NCI-H82 treated with DMSO at 0.1 percent for 48 hours (cell line): Measurements from ENCODE around the gene ACBD7.
A peak's percentile ranks its signal among the peaks of the same experiment; 100 is the strongest.

Experiments
- DNase-seq: peaks from one replicate; lab custom pipeline; 2025; ENCODE audit not compliant: unreplicated experiment; lab: John Stamatoyannopoulos, UW

Gene ACBD7

GRCh38 chr10:15088428-15089261, at the start of gene ACBD7:
ACBD7 (minus strand) TSS chr10:15088776; CDS start chr10:15088728, 48 bp downstream.
- DNase-seq, result peak; percentile 54

- no peak for DNase-seq
Observed at GRCh38 chr10:15137636-15138035, 49.1 kb upstream of the ACBD7 start.

- no peak for DNase-seq
Observed at GRCh38 chr10:15137036-15137359, 48.4 kb upstream of the ACBD7 start.

GRCh38 chr10:15136129-15137035, 47.8 kb upstream of the ACBD7 start:
- DNase-seq, result no peak

GRCh38 chr10:15131330-15131729, 42.8 kb upstream of the ACBD7 start:
- no peak for DNase-seq

- no peak for DNase-seq
Observed at GRCh38 chr10:15124908-15125307, 36.3 kb upstream of the ACBD7 start.

- no peak for DNase-seq
Observed at GRCh38 chr10:15124190-15124589, 35.6 kb upstream of the ACBD7 start.

- no peak for DNase-seq
Observed at GRCh38 chr10:15123749-15124184, 35.2 kb upstream of the ACBD7 start.

GRCh38 chr10:15122477-15123030, 34.0 kb upstream of the ACBD7 start:
- DNase-seq, result no peak

GRCh38 chr10:15121707-15122106, 33.1 kb upstream of the ACBD7 start:
- no peak for DNase-seq

GRCh38 chr10:15120523-15120922, 31.9 kb upstream of the ACBD7 start:
- DNase-seq, result no peak

GRCh38 chr10:15118615-15119014, 30.0 kb upstream of the ACBD7 start:
- no peak for DNase-seq

GRCh38 chr10:15116225-15116624, 27.6 kb upstream of the ACBD7 start:
- DNase-seq, result no peak

GRCh38 chr10:15113766-15114165, 25.2 kb upstream of the ACBD7 start:
- DNase-seq, result no peak

- DNase-seq, result no peak
Observed at GRCh38 chr10:15112657-15113056, 24.1 kb upstream of the ACBD7 start.

GRCh38 chr10:15106352-15107013, 17.9 kb upstream of the ACBD7 start:
- peak; percentile 37 for DNase-seq

GRCh38 chr10:15103513-15103912, 14.9 kb upstream of the ACBD7 start:
- no peak for DNase-seq

- no peak for DNase-seq
Observed at GRCh38 chr10:15099886-15100285, 11.3 kb upstream of the ACBD7 start.

GRCh38 chr10:15097011-15097812, 8.6 kb upstream of the ACBD7 start, which contains the start of gene RPP38:
RPP38 (plus strand) TSS chr10:15097355; CDS start chr10:15103315, 5,960 bp downstream.
- DNase-seq, result peak; percentile 61

GRCh38 chr10:15096661-15097010, 8.1 kb upstream of the ACBD7 start:
- DNase-seq, result no peak
